Measurements from ENCODE around the gene CRX.

DNA sequence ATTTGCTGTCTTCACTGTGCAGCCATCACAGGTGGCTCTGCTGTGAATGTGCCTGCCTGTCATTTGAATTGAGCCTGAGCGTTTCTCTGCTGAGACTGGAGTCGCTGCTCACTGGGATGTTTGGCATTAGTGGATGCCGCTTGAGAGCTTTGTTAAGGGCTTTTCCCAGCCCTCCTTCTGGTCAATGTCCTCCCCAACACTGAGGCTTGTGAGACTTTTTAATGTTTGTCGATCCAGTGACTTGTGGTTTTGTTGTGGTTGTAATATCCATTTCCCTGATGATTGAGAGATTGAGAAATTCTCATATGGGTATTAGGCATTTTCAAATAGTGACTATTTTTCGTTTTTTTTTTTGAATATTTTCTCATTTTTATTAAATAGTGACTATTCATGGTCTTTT is 39.9 kb downstream of the CRX start:
- TF ChIP-seq, protein P1, sequence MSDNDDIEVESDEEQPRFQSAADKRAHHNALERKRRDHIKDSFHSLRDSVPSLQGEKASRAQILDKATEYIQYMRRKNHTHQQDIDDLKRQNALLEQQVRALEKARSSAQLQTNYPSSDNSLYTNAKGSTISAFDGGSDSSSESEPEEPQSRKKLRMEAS (IDR thresholded peaks at IDR 0.05) = no peak
- TF ChIP-seq, protein P2, sequence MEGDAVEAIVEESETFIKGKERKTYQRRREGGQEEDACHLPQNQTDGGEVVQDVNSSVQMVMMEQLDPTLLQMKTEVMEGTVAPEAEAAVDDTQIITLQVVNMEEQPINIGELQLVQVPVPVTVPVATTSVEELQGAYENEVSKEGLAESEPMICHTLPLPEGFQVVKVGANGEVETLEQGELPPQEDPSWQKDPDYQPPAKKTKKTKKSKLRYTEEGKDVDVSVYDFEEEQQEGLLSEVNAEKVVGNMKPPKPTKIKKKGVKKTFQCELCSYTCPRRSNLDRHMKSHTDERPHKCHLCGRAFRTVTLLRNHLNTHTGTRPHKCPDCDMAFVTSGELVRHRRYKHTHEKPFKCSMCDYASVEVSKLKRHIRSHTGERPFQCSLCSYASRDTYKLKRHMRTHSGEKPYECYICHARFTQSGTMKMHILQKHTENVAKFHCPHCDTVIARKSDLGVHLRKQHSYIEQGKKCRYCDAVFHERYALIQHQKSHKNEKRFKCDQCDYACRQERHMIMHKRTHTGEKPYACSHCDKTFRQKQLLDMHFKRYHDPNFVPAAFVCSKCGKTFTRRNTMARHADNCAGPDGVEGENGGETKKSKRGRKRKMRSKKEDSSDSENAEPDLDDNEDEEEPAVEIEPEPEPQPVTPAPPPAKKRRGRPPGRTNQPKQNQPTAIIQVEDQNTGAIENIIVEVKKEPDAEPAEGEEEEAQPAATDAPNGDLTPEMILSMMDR (IDR thresholded peaks at IDR 0.05; ENCODE audit: low read depth, low read length, missing input control) = no peak
- no peak for TF ChIP-seq RAD21 (IDR thresholded peaks at IDR 0.05)
